8988T (cell line): ENCODE results near the gene GLOD5.
A peak's percentile ranks its signal among the peaks of the same experiment; 100 is the strongest.
"Not testable (repeated sequence)": the region's sequence is repeated elsewhere in the genome, so short reads cannot be mapped to it uniquely, and the experiment has no call there.

Experiments used
- DNase-seq: peaks from one replicate; pipeline ENCODE4 v3.0.0; 2011

The GLOD5 gene

GRCh38 chrX:48798318-48798717 is 36.8 kb downstream of the GLOD5 start:
- DNase-seq = no peak

- DNase-seq = no peak
Measured at GRCh38 chrX:48800574-48801279, 39.2 kb downstream of the GLOD5 start.

GRCh38 chrX:48801280-48802088 is 39.9 kb downstream of the GLOD5 start, which contains the start of gene HDAC6:
TSS of gene HDAC6 (plus strand) at chrX:48802067. CDS start at chrX:48802693, 626 bp downstream.
- DNase-seq = peak; percentile 79

- DNase-seq = peak; percentile 60
Measured at GRCh38 chrX:48802089-48802904, 40.8 kb downstream of the GLOD5 start.

- DNase-seq = no peak
Measured at GRCh38 chrX:48802905-48803200, 41.3 kb downstream of the GLOD5 start.

GRCh38 chrX:48806081-48806480 is 44.5 kb downstream of the GLOD5 start:
- DNase-seq = no peak

GRCh38 chrX:48813644-48814043 is 52.1 kb downstream of the GLOD5 start:
- no peak for DNase-seq

- DNase-seq = no peak
Measured at GRCh38 chrX:48814722-48815121, 53.2 kb downstream of the GLOD5 start.

- no peak for DNase-seq
Measured at GRCh38 chrX:48815266-48815665, 53.7 kb downstream of the GLOD5 start.

- no peak for DNase-seq
Measured at GRCh38 chrX:48816014-48816810, 54.7 kb downstream of the GLOD5 start.

- DNase-seq = no peak
Measured at GRCh38 chrX:48818098-48818497, 56.6 kb downstream of the GLOD5 start.

GRCh38 chrX:48818866-48819265 is 57.3 kb downstream of the GLOD5 start:
- DNase-seq = no peak

- not testable (repeated sequence) for DNase-seq
Measured at GRCh38 chrX:48819394-48819793, 57.8 kb downstream of the GLOD5 start.

GRCh38 chrX:48823053-48823452 is 61.5 kb downstream of the GLOD5 start:
- no peak for DNase-seq
